IMR-90 (cell line): Measurements from ENCODE around the gene ZNF132. TPM values are rescaled to one million over a fixed set of nuclear protein-coding genes. Genes with fewer than 3 reads are reported as not detected.

ENCODE experiments used
- ATAC-seq: fragments of 200-7000 bp; cut with Tn5 transposase; 2 replicates; pipeline ENCODE4 v1.9.1; 2020; ENCODE audit warnings: low read depth, mild to moderate bottlenecking, moderate library complexity
- BruUV-seq: library from RNA; stranded (reverse); fragments of 400-500 nt; replicated peaks from 2 replicates; lab custom pipeline; 2021; lab: Mats Ljungman, UMichigan
- CTCF ChIA-PET: fragments of 300-600 bp; formaldehyde crosslinking; extraction: SDS; loops from one replicate; lab custom pipeline; 2021; ENCODE audit warnings: antibody characterized with exemption; lab: Yijun Ruan, JAX
- POLR2A ChIA-PET: fragments of 300-600 bp; sonication (Branson Sonifier 250); formaldehyde crosslinking; loops from one replicate; lab custom pipeline; 2022; ENCODE audit warnings: antibody characterized with exemption; ENCODE audit not compliant: unreplicated experiment; lab: Charles Lee
- DNase-seq: peaks from one replicate; pipeline ENCODE4 v3.0.0; 2013
- H2AFZ ChIP-seq: replicated peaks from 2 replicates; pipeline ENCODE3; 2013; ENCODE audit warnings: low read length, mild to moderate bottlenecking; ENCODE audit not compliant: poor library complexity
- H2AK5ac ChIP-seq: 2 replicates; pipeline ENCODE4 v1.6.1; 2013; ENCODE audit warnings: low read depth, low read length, inconsistent platforms
- H2AK9ac ChIP-seq: replicated peaks from 2 replicates; pipeline ENCODE3; 2013; ENCODE audit warnings: mild to moderate bottlenecking, low read depth, low read length, moderate library complexity; ENCODE audit not compliant: poor library complexity
- H2BK120ac ChIP-seq: 2 replicates; pipeline ENCODE4 v1.6.1; 2013; ENCODE audit warnings: low read depth, low read length, inconsistent platforms
- H2BK15ac ChIP-seq: 3 replicates; pipeline ENCODE4 v1.6.1; 2013; ENCODE audit warnings: low read depth, low read length, inconsistent platforms
- H2BK20ac ChIP-seq: 2 replicates; pipeline ENCODE4 v1.6.1; 2013; ENCODE audit warnings: low read depth, mild to moderate bottlenecking, inconsistent platforms, low read length, moderate library complexity
- H2BK5ac ChIP-seq: 2 replicates; pipeline ENCODE4 v1.6.1; 2013; ENCODE audit warnings: mild to moderate bottlenecking, low read depth, low read length, inconsistent platforms; ENCODE audit not compliant: poor library complexity, severe bottlenecking
- H3K14ac ChIP-seq: replicated peaks from 2 replicates; pipeline ENCODE4 v1.6.1; 2013; ENCODE audit warnings: low read depth, low read length, inconsistent platforms
- H3K18ac ChIP-seq: 2 replicates; pipeline ENCODE4 v1.6.1; 2013; ENCODE audit warnings: low read depth, low read length, control low read depth
- H3K23ac ChIP-seq: 2 replicates; pipeline ENCODE4 v1.6.1; 2013; ENCODE audit warnings: low read depth, low read length, inconsistent platforms
- H3K27ac ChIP-seq: 2 replicates; pipeline ENCODE4 v1.5.1; 2013; ENCODE audit warnings: mild to moderate bottlenecking, control low read depth, low read length; ENCODE audit not compliant: insufficient read depth
- H3K27me3 ChIP-seq: 2 replicates; pipeline ENCODE4 v1.6.1; 2013; ENCODE audit warnings: low read length; ENCODE audit not compliant: control insufficient read depth, insufficient read depth
- H3K36me3 ChIP-seq: 2 replicates; pipeline ENCODE4 v1.6.1; 2013; ENCODE audit warnings: low read length, mixed read lengths; ENCODE audit not compliant: control insufficient read depth, insufficient read depth
- H3K4ac ChIP-seq: 2 replicates; pipeline ENCODE4 v1.6.1; 2013; ENCODE audit warnings: low read depth, low read length, inconsistent platforms
- H3K4me1 ChIP-seq: 2 replicates; pipeline ENCODE4 v1.6.1; 2013; ENCODE audit warnings: low read length, mixed read lengths; ENCODE audit not compliant: control insufficient read depth, insufficient read depth
- H3K4me2 ChIP-seq: 2 replicates; pipeline ENCODE4 v1.6.1; 2013; ENCODE audit warnings: low read depth, mild to moderate bottlenecking, control low read depth, low read length, moderate library complexity
- H3K4me3 ChIP-seq: 2 replicates; pipeline ENCODE4 v1.5.1; 2013; ENCODE audit warnings: low read depth, mild to moderate bottlenecking, control low read depth, low read length, moderate library complexity; ENCODE audit not compliant: insufficient read depth
- H3K56ac ChIP-seq: 2 replicates; pipeline ENCODE4 v1.6.1; 2013; ENCODE audit warnings: low read length, inconsistent platforms; ENCODE audit not compliant: insufficient read depth; ENCODE audit errors: extremely low read depth
- H3K79me1 ChIP-seq, 2 experiments: 2 replicates each; pipeline ENCODE4 v1.6.1; 2013; ENCODE audit warnings: low read length in 2 of 2, inconsistent platforms in 1 of 2, low read depth in 1 of 2
- H3K9ac ChIP-seq: 2 replicates; pipeline ENCODE4 v1.6.1; 2013; ENCODE audit warnings: low read depth, low read length, control low read depth
- H3K9me1 ChIP-seq: 2 replicates; pipeline ENCODE4 v1.6.1; 2013; ENCODE audit warnings: low read length, inconsistent platforms; ENCODE audit not compliant: insufficient read depth
- H3K9me3 ChIP-seq: 2 replicates; pipeline ENCODE4 v1.6.1; 2013; ENCODE audit warnings: low read length; ENCODE audit not compliant: control insufficient read depth, insufficient read depth
- H4K20me1 ChIP-seq: 2 replicates; pipeline ENCODE4 v1.6.1; 2013; ENCODE audit warnings: low read length, inconsistent platforms; ENCODE audit not compliant: insufficient read depth
- H4K5ac ChIP-seq: 2 replicates; pipeline ENCODE4 v1.6.1; 2013; ENCODE audit warnings: mild to moderate bottlenecking, low read depth, low read length, control low read depth
- H4K8ac ChIP-seq, 2 experiments: 2 replicates each; pipeline ENCODE4 v1.6.1; 2013; ENCODE audit warnings: low read depth in 2 of 2, low read length in 2 of 2, control low read depth in 1 of 2, inconsistent platforms in 1 of 2
- H4K91ac ChIP-seq: 2 replicates; pipeline ENCODE4 v1.6.1; 2013; ENCODE audit warnings: low read depth, low read length, inconsistent platforms; ENCODE audit not compliant: insufficient read depth
- BHLHE40 ChIP-seq: fragments of 150-350 bp; IDR thresholded peaks from 2 replicates; pipeline ENCODE4 v1.6.1; 2016; ENCODE audit warnings: mild to moderate bottlenecking, low read depth, low read length
- CEBPB ChIP-seq: IDR thresholded peaks from 2 replicates; pipeline ENCODE4 v1.6.1; 2012; ENCODE audit warnings: low read depth, low read length, improper control_type of control experiment
- CHD1 ChIP-seq: IDR thresholded peaks from 2 replicates; pipeline ENCODE4 v1.6.1; 2012; ENCODE audit warnings: low read depth, low read length, improper control_type of control experiment
- CTCF ChIP-seq: conservative IDR thresholded peaks from 2 replicates; pipeline ENCODE4 v1.5.1; 2012; ENCODE audit warnings: mild to moderate bottlenecking, low read depth, low read length, improper control_type of control experiment
- ELK1 ChIP-seq: fragments of 150-350 bp; IDR thresholded peaks from 2 replicates; pipeline ENCODE4 v1.6.1; 2016; ENCODE audit warnings: low read depth, mild to moderate bottlenecking, low read length, moderate library complexity, borderline replicate concordance
- FOS ChIP-seq: fragments of 150-350 bp; IDR thresholded peaks from 2 replicates; pipeline ENCODE4 v1.6.1; 2016; ENCODE audit warnings: low read depth, low read length
- MAFK ChIP-seq: IDR thresholded peaks from 2 replicates; pipeline ENCODE4 v1.6.1; 2012; ENCODE audit warnings: low read depth, low read length, improper control_type of control experiment
- MAZ ChIP-seq: IDR thresholded peaks from 2 replicates; pipeline ENCODE4 v1.6.1; 2012; ENCODE audit warnings: low read depth, mild to moderate bottlenecking, low read length, improper control_type of control experiment, moderate library complexity, borderline replicate concordance
- MXI1 ChIP-seq: IDR thresholded peaks from 2 replicates; pipeline ENCODE4 v1.6.1; 2012; ENCODE audit warnings: low read depth, mild to moderate bottlenecking, low read length, moderate library complexity, borderline replicate concordance
- NFE2L2 ChIP-seq: fragments of 150-350 bp; IDR thresholded peaks from 2 replicates; pipeline ENCODE4 v1.6.1; 2016; ENCODE audit warnings: low read depth, mild to moderate bottlenecking, low read length
- POLR2A ChIP-seq: IDR thresholded peaks from 2 replicates; pipeline ENCODE4 v1.6.1; 2012; ENCODE audit warnings: mild to moderate bottlenecking, low read depth, low read length
- RAD21 ChIP-seq: IDR thresholded peaks from 2 replicates; pipeline ENCODE4 v1.6.1; 2012; ENCODE audit warnings: low read length, improper control_type of control experiment
- RCOR1 ChIP-seq: IDR thresholded peaks from 2 replicates; pipeline ENCODE4 v1.6.1; 2012; ENCODE audit warnings: mild to moderate bottlenecking, low read length, improper control_type of control experiment; ENCODE audit not compliant: insufficient replicate concordance
- SMC3 ChIP-seq: fragments of 150-350 bp; IDR thresholded peaks from 2 replicates; pipeline ENCODE4 v1.6.1; 2016; ENCODE audit warnings: low read depth, mild to moderate bottlenecking, antibody characterized with exemption, low read length, moderate library complexity
- WGBS, 2 experiments: methylation state at CpG; one replicate each; pipeline versions ENCODE4 v1.1.5 to v1.1.7; 2013; ENCODE audit warnings: missing lambda C conversion rate in 2 of 2; ENCODE audit not compliant: insufficient read length in 1 of 2; ENCODE audit errors: extremely low coverage in 2 of 2; 5-methylcytosine and 5-hydroxymethylcytosine counted together
- dilution Hi-C: fragments of 300-500 bp; cut with HindIII; formaldehyde crosslinking; loops from one replicate; pipeline ENCODE4 v1.14.3; 2018; ENCODE audit warnings: low sequenced_read_pairs; ENCODE audit not compliant: unreplicated experiment
- in situ Hi-C: fragments of 300-500 bp; cut with MboI; formaldehyde crosslinking; loops from 3 replicates; pipeline ENCODE4 v1.14.3; 2019; ENCODE audit warnings: low sequenced_read_pairs, inconsistent platforms, mixed read lengths
- intact Hi-C: fragments of 100-400 bp; cut with micrococcal nuclease; formaldehyde crosslinking; loops from 2 replicates; pipeline ENCODE4 v1.10.0; 2022
- polyA plus RNA-seq, 3 experiments: library from polyadenylated mRNA; depleted of rRNA; stranded (reverse); fragments of >200 nt; gene quantifications; 2 replicates each; pipeline ENCODE4 v1.2.3, GENCODE V29; 2012; ENCODE audit warnings: low replicate concordance in 1 of 3
- total RNA-seq: library from RNA; depleted of rRNA; stranded (reverse); fragments of >200 nt; gene quantifications from 2 replicates; pipeline ENCODE4 v1.2.3, GENCODE V29; 2012

Gene ZNF132
- total and polyA plus RNA-seq, 2 of the 4 experiments (the other 2 are of a cell fraction): 2.4 to 13.6 TPM

GRCh38 chr19:58408152-58409009, 31.6 kb downstream of the ZNF132 start, which contains the start of gene ZNF584:
Gene ZNF584, plus strand, starts transcription at chr19:58408649. Its CDS starts 499 bp downstream, at chr19:58409148.
- peak within 1 kb of the TSS; percentile 24; the same call in 1 of the 2 replicates for H2BK120ac ChIP-seq
- DNase-seq (peak; percentile 93), ATAC-seq (peak; percentile 98)
- peak within 1 kb of the TSS; percentile 88 for H2AK5ac ChIP-seq
- CTCF ChIA-PET: no interaction called here
- H3K27me3 ChIP-seq: no peaks in the 10 kb centered on the region
- H2AFZ ChIP-seq: peak within 1 kb of the TSS; percentile 91
- H3K9me3 ChIP-seq: no peaks in the 10 kb centered on the region
- peak within 1 kb of the TSS; percentile 95 for H3K4me3 ChIP-seq
- peak within 1 kb of the TSS; percentile 46; the same call in 1 of the 2 replicates for H3K18ac ChIP-seq
- 1% methylated on average over 70 of the region's 100 CpGs; no CpG with 5 or more reads in 1 of the 2 experiments for WGBS, 2 experiments
- peak within 1 kb of the TSS; percentile 88 for H3K27ac ChIP-seq
- peak within 1 kb of the TSS; percentile 73 for H3K14ac ChIP-seq
- peak within 1 kb of the TSS; percentile 68 for H3K56ac ChIP-seq
- POLR2A ChIA-PET: interaction anchor here (0.5 kb wide), 1 partner anchor 1054 kb away, joined by 3 read pairs; no protein-coding TSS in a partner anchor
- peak within 1 kb of the TSS; percentile 76 for H4K5ac ChIP-seq
- peaks cover 26 to 42% of the 10 kb centered on the region in 2 experiments for H3K79me1 ChIP-seq
- peaks cover 21% of the 10 kb centered on the region for H3K9me1 ChIP-seq
- peak within 1 kb of the TSS; percentile 86 for H3K4ac ChIP-seq
- peak within 1 kb of the TSS; percentile 98 for H3K4me2 ChIP-seq
- dilution Hi-C loops: no loop called here
- peak within 1 kb of the TSS; percentile 77 to 96 for H4K8ac ChIP-seq
- intact Hi-C loops: loop anchor here (2.0 kb wide), 1 partner anchor 32 kb away; the partner anchor contains the start of gene ZNF132
- H2BK20ac ChIP-seq: no peak within 1 kb of the TSS
- H4K91ac ChIP-seq: peak within 1 kb of the TSS; percentile 76
- in situ Hi-C loops: no loop called here
- H3K9ac ChIP-seq: peak within 1 kb of the TSS; percentile 96
- peak within 1 kb of the TSS; percentile 70 for H3K23ac ChIP-seq
- H2BK15ac ChIP-seq: no peak within 1 kb of the TSS; the same call in 2 of the 3 replicates
- H4K20me1 ChIP-seq: peaks cover 12% of the 10 kb centered on the region
- H2AK9ac ChIP-seq: peak within 1 kb of the TSS; percentile 98
- no TSS peak for BruUV-seq
- peak within 1 kb of the TSS; percentile 82 for H2BK5ac ChIP-seq
- peaks cover 11% of the 10 kb centered on the region for H3K4me1 ChIP-seq
- no peaks in the 10 kb centered on the region for H3K36me3 ChIP-seq
- no peak for TF ChIP-seq CHD1
- peak; percentile 90 for TF ChIP-seq MAZ
- TF ChIP-seq POLR2A: peak; percentile 89
- no peak for TF ChIP-seq BHLHE40
- no peak for TF ChIP-seq ELK1
- no peak for TF ChIP-seq SMC3
- no peak for TF ChIP-seq FOS
- TF ChIP-seq MXI1: peak; percentile 79; the same call in 1 of the 2 replicates
- TF ChIP-seq NFE2L2: no peak
- TF ChIP-seq RAD21: no peak
- TF ChIP-seq CTCF: 0 out of 2 replicates have a peak, but pooled peaks have one; percentile 9
- no peak for TF ChIP-seq CEBPB
- TF ChIP-seq RCOR1: no peak
- TF ChIP-seq MAFK: no peak
